H1 (cell line): ENCODE results near the gene CD300LG. TPM values are rescaled to one million over a fixed set of nuclear protein-coding genes. Genes with fewer than 3 reads are reported as not detected.

Experiments used
- CTCF ChIA-PET: fragments of 300-600 bp; sonication (Branson Sonifier 250); formaldehyde crosslinking; loops from one replicate; lab custom pipeline; 2021; ENCODE audit not compliant: partially characterized antibody; lab: Charles Lee
- POLR2A ChIA-PET: fragments of 300-600 bp; sonication (Branson Sonifier 250); formaldehyde crosslinking; loops from one replicate; lab custom pipeline; 2021; ENCODE audit warnings: inconsistent platforms; ENCODE audit not compliant: partially characterized antibody; lab: Charles Lee
- DNase-seq, 2 experiments: peaks; one replicate each; pipeline versions ENCODE4 v3.0.0 to v3.0.0-alpha.2; 2010 to 2022; ENCODE audit warnings: low spot score in 2 of 2, low read depth in 1 of 2, mixed read lengths in 1 of 2
- FAIRE-seq: peaks from 2 replicates; lab custom pipeline; 2011; peaks lifted over from hg19 to GRCh38; lab: Jason Lieb, UNC
- H2AFZ ChIP-seq: 2 replicates; pipeline ENCODE4 v1.8.1; 2012; ENCODE audit warnings: low read length, inconsistent platforms
- H2AK5ac ChIP-seq: 2 replicates; pipeline ENCODE4 v1.6.1; 2013; ENCODE audit warnings: low read depth, low read length
- H2BK120ac ChIP-seq: replicated peaks from 2 replicates; pipeline ENCODE3; 2013; ENCODE audit warnings: low read depth, low read length, inconsistent platforms
- H2BK12ac ChIP-seq: 2 replicates; pipeline ENCODE4 v1.6.1; 2013; ENCODE audit warnings: low read depth, low read length
- H2BK15ac ChIP-seq: 2 replicates; pipeline ENCODE4 v1.6.1; 2013; ENCODE audit warnings: low read length
- H2BK20ac ChIP-seq: 2 replicates; pipeline ENCODE4 v1.6.1; 2013; ENCODE audit warnings: low read length
- H2BK5ac ChIP-seq: 2 replicates; pipeline ENCODE4 v1.6.1; 2013; ENCODE audit warnings: low read depth, low read length
- H3K14ac ChIP-seq: 2 replicates; pipeline ENCODE4 v1.6.1; 2013; ENCODE audit warnings: inconsistent platforms; ENCODE audit not compliant: insufficient read length
- H3K18ac ChIP-seq: 2 replicates; pipeline ENCODE4 v1.6.1; 2013; ENCODE audit warnings: low read length; ENCODE audit errors: extremely low read depth
- H3K23ac ChIP-seq: 2 replicates; pipeline ENCODE4 v1.6.1; 2013; ENCODE audit warnings: inconsistent platforms; ENCODE audit not compliant: insufficient read length
- H3K23me2 ChIP-seq: 2 replicates; pipeline ENCODE4 v1.6.1; 2013; ENCODE audit warnings: low read depth, low read length
- H3K27ac ChIP-seq: 2 replicates; pipeline ENCODE4 v1.6.1; 2011; ENCODE audit warnings: low read depth, low read length, inconsistent platforms
- H3K27me3 ChIP-seq, 4 experiments: replicated peaks in 1 of 4; 1 replicate in 1 of 4; 2 replicates in 3 of 4; pipeline versions ENCODE4 v1.6.1 to v1.8.1; 2011 to 2013; ENCODE audit warnings: low read length in 3 of 4, mild to moderate bottlenecking in 3 of 4, inconsistent platforms in 2 of 4, mixed read lengths in 2 of 4, moderate library complexity in 1 of 4; ENCODE audit not compliant: control insufficient read depth in 3 of 4, insufficient read depth in 3 of 4; ENCODE audit errors: extremely low read depth in 1 of 4
- H3K36me3 ChIP-seq, 4 experiments: 2 replicates each; pipeline versions ENCODE4 v1.6.1 to v1.8.1; 2011 to 2013; ENCODE audit warnings: mild to moderate bottlenecking in 4 of 4, low read length in 3 of 4, moderate library complexity in 2 of 4, control low read depth in 1 of 4, inconsistent platforms in 1 of 4; ENCODE audit not compliant: insufficient read depth in 4 of 4, control insufficient read depth in 2 of 4
- H3K4ac ChIP-seq: replicated peaks from 2 replicates; pipeline ENCODE3; 2013; ENCODE audit warnings: low read length, low read depth, mixed read lengths, inconsistent platforms; ENCODE audit not compliant: insufficient read length
- H3K4me1 ChIP-seq, 4 experiments: replicated peaks in 1 of 4; 1 replicate in 1 of 4; 2 replicates in 3 of 4; pipeline versions ENCODE4 v1.6.1 to v1.8.1; 2011 to 2013; ENCODE audit warnings: low read length in 3 of 4, inconsistent platforms in 2 of 4, mixed read lengths in 1 of 4; ENCODE audit not compliant: insufficient read depth in 4 of 4, control insufficient read depth in 3 of 4
- H3K4me2 ChIP-seq, 2 experiments: 2 replicates each; pipeline versions ENCODE4 v1.6.1 to v1.8.1; 2011 to 2013; ENCODE audit warnings: low read depth in 2 of 2, low read length in 2 of 2, control low read depth in 1 of 2, inconsistent platforms in 1 of 2, mild to moderate bottlenecking in 1 of 2; ENCODE audit not compliant: insufficient read depth in 1 of 2
- H3K4me3 ChIP-seq, 4 experiments: fragments of 200-600, 300-600 bp in 1 of 4; sonication (generic), shearing (Covaris generic), sonication (Bioruptor Twin) in 1 of 4; 2 replicates each; pipeline versions ENCODE4 v1.5.1 to v1.8.1; 2011 to 2016; ENCODE audit warnings: low read length in 4 of 4, low read depth in 3 of 4, control low read depth in 2 of 4, inconsistent platforms in 2 of 4, mild to moderate bottlenecking in 2 of 4, mixed read lengths in 1 of 4, moderate library complexity in 1 of 4; ENCODE audit not compliant: insufficient read depth in 2 of 4; ENCODE audit errors: extremely low read depth in 1 of 4
- H3K56ac ChIP-seq: replicated peaks from 2 replicates; pipeline ENCODE3; 2013; ENCODE audit warnings: low read depth, mild to moderate bottlenecking, mixed read lengths, low read length, inconsistent platforms; ENCODE audit not compliant: insufficient read length
- H3K79me1 ChIP-seq: 2 replicates; pipeline ENCODE4 v1.6.1; 2013; ENCODE audit warnings: low read depth, low read length, control low read depth
- H3K79me2 ChIP-seq, 2 experiments: 2 replicates each; pipeline versions ENCODE4 v1.6.1 to v1.8.1; 2012 to 2013; ENCODE audit warnings: low read length in 2 of 2, mild to moderate bottlenecking in 2 of 2, inconsistent platforms in 1 of 2; ENCODE audit not compliant: insufficient read depth in 2 of 2, control insufficient read depth in 1 of 2
- H3K9ac ChIP-seq, 4 experiments: replicated peaks in 1 of 4; 1 replicate in 1 of 4; 2 replicates in 3 of 4; pipeline versions ENCODE4 v1.6.1 to v1.8.1; 2011 to 2013; ENCODE audit warnings: low read depth in 3 of 4, low read length in 3 of 4, control low read depth in 2 of 4, mild to moderate bottlenecking in 2 of 4, moderate library complexity in 2 of 4, inconsistent platforms in 1 of 4; ENCODE audit errors: extremely low read depth in 1 of 4
- H3K9me3 ChIP-seq, 2 experiments: 2 replicates each; pipeline versions ENCODE4 v1.6.1 to v1.8.1; 2012 to 2013; ENCODE audit warnings: mild to moderate bottlenecking in 2 of 2, moderate library complexity in 2 of 2, control low read depth in 1 of 2, inconsistent platforms in 1 of 2, low read depth in 1 of 2, low read length in 1 of 2, mixed read lengths in 1 of 2; ENCODE audit not compliant: insufficient read depth in 2 of 2
- H4K20me1 ChIP-seq, 2 experiments: replicated peaks in 1 of 2; 2 replicates each; pipeline versions ENCODE3 to v1.8.1; 2011 to 2013; ENCODE audit warnings: inconsistent platforms in 2 of 2, low read length in 2 of 2, mild to moderate bottlenecking in 1 of 2; ENCODE audit not compliant: insufficient read depth in 2 of 2, control insufficient read depth in 1 of 2
- H4K5ac ChIP-seq: 2 replicates; pipeline ENCODE4 v1.6.1; 2013; ENCODE audit warnings: low read length, low read depth, mixed read lengths, inconsistent platforms; ENCODE audit not compliant: insufficient read length
- H4K8ac ChIP-seq: 2 replicates; pipeline ENCODE4 v1.8.0; 2013; ENCODE audit warnings: mild to moderate bottlenecking, moderate library complexity, low read length, inconsistent platforms; ENCODE audit not compliant: insufficient read depth; ENCODE audit errors: extremely low read depth
- H4K91ac ChIP-seq: replicated peaks from 2 replicates; pipeline ENCODE3; 2013; ENCODE audit warnings: low read length, mixed read lengths, inconsistent platforms; ENCODE audit not compliant: insufficient read length
- ASH2L ChIP-seq: fragments of 200-600, 300-600 bp; sonication (generic); IDR thresholded peaks from one replicate; pipeline ENCODE4 v1.7.1; 2017; ENCODE audit warnings: low read length
- KDM1A ChIP-seq: fragments of 200-600, 300-600 bp; sonication (generic); IDR thresholded peaks from 2 replicates; pipeline ENCODE4 v1.7.1; 2016; ENCODE audit warnings: mild to moderate bottlenecking, low read length, borderline replicate concordance
- NANOG ChIP-seq: IDR thresholded peaks from 2 replicates; pipeline ENCODE4 v1.6.1; 2011; ENCODE audit warnings: low read length, low read depth, mild to moderate bottlenecking, inconsistent platforms; ENCODE audit not compliant: insufficient read depth, poor library complexity, severe bottlenecking
- RFX5 ChIP-seq: IDR thresholded peaks from 2 replicates; pipeline ENCODE4 v1.6.1; 2011; ENCODE audit warnings: low read depth, low read length, improper control_type of control experiment, borderline replicate concordance
- SIRT6 ChIP-seq: IDR thresholded peaks from one replicate; pipeline ENCODE4 v1.7.1; 2012; ENCODE audit warnings: low read length, inconsistent platforms
- SP2 ChIP-seq: IDR thresholded peaks from 2 replicates; pipeline ENCODE4 v1.6.1; 2012; ENCODE audit warnings: mild to moderate bottlenecking, low read length, inconsistent platforms
- TAF1 ChIP-seq: IDR thresholded peaks from 2 replicates; pipeline ENCODE4 v1.6.1; 2011; ENCODE audit warnings: mild to moderate bottlenecking, low read depth, low read length
- TAF7 ChIP-seq: optimal IDR thresholded peaks from 2 replicates; pipeline ENCODE3; 2011; ENCODE audit warnings: low read depth, mild to moderate bottlenecking, inconsistent platforms, low read length, moderate library complexity, borderline replicate concordance
- WGBS, 2 experiments: shearing (Covaris generic) in 1 of 2; methylation state at CpG; one replicate each; pipeline versions ENCODE4 v1.1.6 to v1.1.7; 2013 to 2015; ENCODE audit warnings: low lambda C conversion rate in 2 of 2, mixed read lengths in 2 of 2, inconsistent platforms in 1 of 2, low coverage in 1 of 2, missing lambda C conversion rate in 1 of 2; ENCODE audit not compliant: insufficient replicate concordance in 2 of 2, insufficient coverage in 1 of 2, insufficient read length in 1 of 2; ENCODE audit errors: extremely low coverage in 1 of 2, missing lambda C conversion rate in 1 of 2; 5-methylcytosine and 5-hydroxymethylcytosine counted together
- polyA plus RNA-seq, 7 experiments: library from polyadenylated mRNA; depleted of rRNA in 3 of 7; stranded (reverse) in 5 of 7; unstranded in 2 of 7; fragments of >200 nt in 5 of 7; fragments of 200-250 nt in 2 of 7; gene quantifications; 1 replicate in 5 of 7; 2 replicates in 1 of 7; 4 replicates in 1 of 7; pipeline versions ENCODE4 v1.2.1 to v1.2.3, GENCODE V29; 2011 to 2013; ENCODE audit warnings: missing spikeins in 2 of 7, mixed read lengths in 2 of 7
- total RNA-seq: library from RNA; stranded (reverse); fragmentation: NEBNext Ultra II Directional; extraction: Animal tissue kit (Norgen Biotek cat#: 25700); gene quantifications from 2 replicates; pipeline ENCODE4 v1.2.1, GENCODE V29; 2021
- TF ChIP-seq, protein P1 (sequence below), 3 experiments: IDR thresholded peaks; 1 replicate in 2 of 3; 2 replicates in 1 of 3; pipeline versions ENCODE4 v1.5.1 to v1.6.1; 2011; ENCODE audit warnings: low read length in 3 of 3, mild to moderate bottlenecking in 3 of 3, inconsistent platforms in 2 of 3, low read depth in 1 of 3, moderate library complexity in 1 of 3; ENCODE audit not compliant: insufficient read depth in 1 of 3; ENCODE audit errors: control extremely low read depth in 1 of 3

CD300LG gene
- total and polyA plus RNA-seq, 2 of the 8 experiments (the other 6 are each of a cell fraction or from before 2014, with no cell fraction given): 0.06 TPM; not detected in 1

- H3K79me1 ChIP-seq: no peaks in the 10 kb centered on the region
- H3K23me2 ChIP-seq: no peaks in the 10 kb centered on the region
- H3K36me3 ChIP-seq: peaks cover 0 to 2% (median 0%) of the 10 kb centered on the region in 4 experiments; a peak in 1 of 8 replicates
- H4K91ac ChIP-seq: no peak overlapping the region
- H2BK15ac ChIP-seq: no peak overlapping the region
- no peak overlapping the region for H3K27ac ChIP-seq
- H2BK5ac ChIP-seq: no peak overlapping the region
- H3K27me3 ChIP-seq: no peaks in the 10 kb centered on the region
- no peak overlapping the region for H4K8ac ChIP-seq
- 92% methylated on average over 3 of the region's 3 CpGs; no CpG with 5 or more reads in 1 of the 2 experiments for whole genome bisulfite sequencing, 2 experiments
- H3K4ac ChIP-seq: no peak overlapping the region
- H3K23ac ChIP-seq: no peak overlapping the region
- H4K5ac ChIP-seq: no peak overlapping the region
- H3K4me3 ChIP-seq: no peak overlapping the region
- H3K9me3 ChIP-seq: peaks cover 5 to 11% of the 10 kb centered on the region in 2 experiments; a peak in 3 of 4 replicates
- no peak overlapping the region for H2BK120ac ChIP-seq
- TF ChIP-seq TAF1 (no peak), RFX5 (no peak), SP2 (no peak), NANOG (no peak), SIRT6 (no peak), TAF7 (no peak), KDM1A (no peak), ASH2L (no peak)
- TF ChIP-seq, protein P1, sequence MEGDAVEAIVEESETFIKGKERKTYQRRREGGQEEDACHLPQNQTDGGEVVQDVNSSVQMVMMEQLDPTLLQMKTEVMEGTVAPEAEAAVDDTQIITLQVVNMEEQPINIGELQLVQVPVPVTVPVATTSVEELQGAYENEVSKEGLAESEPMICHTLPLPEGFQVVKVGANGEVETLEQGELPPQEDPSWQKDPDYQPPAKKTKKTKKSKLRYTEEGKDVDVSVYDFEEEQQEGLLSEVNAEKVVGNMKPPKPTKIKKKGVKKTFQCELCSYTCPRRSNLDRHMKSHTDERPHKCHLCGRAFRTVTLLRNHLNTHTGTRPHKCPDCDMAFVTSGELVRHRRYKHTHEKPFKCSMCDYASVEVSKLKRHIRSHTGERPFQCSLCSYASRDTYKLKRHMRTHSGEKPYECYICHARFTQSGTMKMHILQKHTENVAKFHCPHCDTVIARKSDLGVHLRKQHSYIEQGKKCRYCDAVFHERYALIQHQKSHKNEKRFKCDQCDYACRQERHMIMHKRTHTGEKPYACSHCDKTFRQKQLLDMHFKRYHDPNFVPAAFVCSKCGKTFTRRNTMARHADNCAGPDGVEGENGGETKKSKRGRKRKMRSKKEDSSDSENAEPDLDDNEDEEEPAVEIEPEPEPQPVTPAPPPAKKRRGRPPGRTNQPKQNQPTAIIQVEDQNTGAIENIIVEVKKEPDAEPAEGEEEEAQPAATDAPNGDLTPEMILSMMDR (IDR thresholded peaks at IDR 0.05; ENCODE audit: control extremely low read depth in 1 of 3, insufficient read depth in 1 of 3, low read depth in 1 of 3, low read length in 3 of 3): no peak
- no peak overlapping the region for H3K4me2 ChIP-seq
- no peaks in the 10 kb centered on the region for H3K79me2 ChIP-seq
- ChIA-PET POLR2A (no interaction called here), CTCF (interaction anchor here (0.5 to 2.4 kb wide), 2 partner anchors 11 to 403 kb away, joined by 6 read pairs; no protein-coding TSS in a partner anchor)
- no peak for FAIRE-seq
- H2BK20ac ChIP-seq: no peak overlapping the region
- H3K4me1 ChIP-seq: peaks cover 0 to 17% (median 7%) of the 10 kb centered on the region in 4 experiments; a peak in 5 of 7 replicates
- no peak overlapping the region for H2AK5ac ChIP-seq
- H3K9ac ChIP-seq: no peak overlapping the region
- no peak overlapping the region for H3K14ac ChIP-seq
- H2AFZ ChIP-seq: no peak overlapping the region
- H2BK12ac ChIP-seq: no peak overlapping the region
- DNase-seq: no peak
- no peaks in the 10 kb centered on the region for H4K20me1 ChIP-seq
- H3K56ac ChIP-seq: no peak overlapping the region
- H3K18ac ChIP-seq: no peak overlapping the region
Measured at GRCh38 chr17:43800736-43801135, 46.2 kb upstream of the CD300LG start.
